PC-3 (cell line): ENCODE data around the gene TPGS2. TPM values are rescaled to one million over a fixed set of nuclear protein-coding genes. Genes with fewer than 3 reads are reported as not detected.
A peak's percentile ranks its signal among the peaks of the same experiment; 100 is the strongest.

ENCODE experiments used
- ATAC-seq: fragments of 200-7000 bp; cut with Tn5 transposase; 2 replicates; pipeline ENCODE4 v1.9.1; 2020; ENCODE audit warnings: mild to moderate bottlenecking, moderate library complexity
- BruUV-seq: library from RNA; stranded (reverse); fragments of 400-500 nt; replicated peaks from 2 replicates; lab custom pipeline; 2021; lab: Mats Ljungman, UMichigan
- CTCF ChIA-PET: fragments of 300-600 bp; sonication (Branson Sonifier 250); formaldehyde crosslinking; loops from one replicate; lab custom pipeline; 2022; ENCODE audit warnings: antibody characterized with exemption; lab: Charles Lee
- POLR2A ChIA-PET: fragments of 300-600 bp; sonication (Branson Sonifier 250); formaldehyde crosslinking; loops from one replicate; lab custom pipeline; 2022; ENCODE audit warnings: antibody characterized with exemption; ENCODE audit not compliant: unreplicated experiment; lab: Charles Lee
- DNase-seq: peaks from one replicate; pipeline ENCODE4 v3.0.0-alpha.2; 2015
- H2AFZ ChIP-seq: fragments of 300-600 bp; sonication (generic); 2 replicates; pipeline ENCODE4 v1.6.0; 2016; ENCODE audit warnings: antibody characterized with exemption, low read length
- H3F3A ChIP-seq: fragments of 300-600 bp; sonication (generic); one replicate; pipeline ENCODE4 v1.6.0; 2017; ENCODE audit warnings: antibody characterized with exemption, low read length, control low read depth, mild to moderate bottlenecking; ENCODE audit not compliant: unreplicated experiment
- H3K27ac ChIP-seq: fragments of 300-600 bp; sonication (generic); 2 replicates; pipeline ENCODE4 v1.5.1; 2016; ENCODE audit warnings: mild to moderate bottlenecking, low read length
- H3K27me3 ChIP-seq: fragments of 300-600 bp; sonication (generic); 2 replicates; pipeline ENCODE4 v1.6.1; 2016; ENCODE audit warnings: low read length, mixed read lengths
- H3K36me3 ChIP-seq: fragments of 300-600 bp; sonication (generic); 2 replicates; pipeline ENCODE4 v1.6.1; 2016; ENCODE audit warnings: low read depth, mixed run types, low read length, mixed read lengths
- H3K4me1 ChIP-seq: fragments of 300-600 bp; sonication (generic); 2 replicates; pipeline ENCODE4 v1.5.1; 2016; ENCODE audit warnings: low read length; ENCODE audit not compliant: insufficient read depth
- H3K4me2 ChIP-seq: fragments of 300-600 bp; sonication (generic); 2 replicates; pipeline ENCODE4 v1.6.0; 2016; ENCODE audit warnings: low read length
- H3K4me3 ChIP-seq: fragments of 300-600 bp; sonication (generic); 2 replicates; pipeline ENCODE4 v1.5.1; 2016; ENCODE audit warnings: mild to moderate bottlenecking, low read length, mixed read lengths
- H3K79me2 ChIP-seq: fragments of 300-600 bp; sonication (generic); 2 replicates; pipeline ENCODE4 v1.6.1; 2017; ENCODE audit warnings: low read length, mixed read lengths
- H3K9ac ChIP-seq: fragments of 300-600 bp; sonication (generic); 2 replicates; pipeline ENCODE4 v1.6.0; 2016; ENCODE audit warnings: mild to moderate bottlenecking, low read length
- H3K9me2 ChIP-seq: fragments of 300-600 bp; sonication (generic); replicated peaks from 2 replicates; pipeline ENCODE4 v1.6.1; 2016; ENCODE audit warnings: mixed run types, low read length, mixed read lengths
- H3K9me3 ChIP-seq: fragments of 300-600 bp; sonication (generic); 2 replicates; pipeline ENCODE4 v1.6.1; 2016; ENCODE audit warnings: low read length, mixed read lengths
- H4K20me1 ChIP-seq: fragments of 300-600 bp; sonication (generic); 2 replicates; pipeline ENCODE4 v1.6.1; 2016; ENCODE audit warnings: low read length, mixed read lengths
- CTCF ChIP-seq: fragments of 300-600 bp; sonication (generic); conservative IDR thresholded peaks from 2 replicates; pipeline ENCODE4 v1.5.1; 2017; ENCODE audit warnings: antibody characterized with exemption, low read depth, mild to moderate bottlenecking, low read length
- EZH2 ChIP-seq: fragments of 300-600 bp; sonication (generic); IDR thresholded peaks from one replicate; pipeline ENCODE4 v1.6.1; 2017; ENCODE audit warnings: antibody characterized with exemption, mild to moderate bottlenecking, low read length; ENCODE audit not compliant: unreplicated experiment
- EZH2phosphoT487 ChIP-seq: fragments of 300-600 bp; sonication (generic); IDR thresholded peaks from 2 replicates; pipeline ENCODE4 v1.6.1; 2018; ENCODE audit warnings: mild to moderate bottlenecking, antibody characterized with exemption, low read length, borderline replicate concordance
- intact Hi-C: fragments of 100-400 bp; cut with micrococcal nuclease; formaldehyde crosslinking; loops from 2 replicates; pipeline ENCODE4 v1.9.0; 2023
- total RNA-seq: library from RNA; depleted of rRNA; stranded (reverse); fragments of >200 nt; gene quantifications from 2 replicates; pipeline ENCODE4 v1.2.3, GENCODE V29; 2014

The TPGS2 gene
- total RNA-seq, 1 experiment from 2014 or later: 44.9 TPM

GRCh38 chr18:36783792-36784191, 45.0 kb downstream of the TPGS2 start:
- no peak for ATAC-seq
- no peak for DNase-seq
- Histone ChIP-seq H3K4me3 (no peak overlapping the region), H3K27me3 (no peaks in the 10 kb centered on the region), H3K9me2 (no peaks in the 10 kb centered on the region), H3K4me2 (no peak overlapping the region), H4K20me1 (no peaks in the 10 kb centered on the region), H3K27ac (no peak overlapping the region), H2AFZ (no peak overlapping the region), H3K4me1 (no peaks in the 10 kb centered on the region), H3K9ac (no peak overlapping the region), H3K36me3 (no peaks in the 10 kb centered on the region), H3F3A (no peaks in the 10 kb centered on the region), H3K79me2 (no peaks in the 10 kb centered on the region), H3K9me3 (no peaks in the 10 kb centered on the region)
- no peak for TF ChIP-seq EZH2
- TF ChIP-seq EZH2phosphoT487: no peak
- TF ChIP-seq CTCF: no peak
- CTCF ChIA-PET: no interaction called here
- no TSS peak for BruUV-seq
- intact Hi-C loops: no loop called here
- POLR2A ChIA-PET: no interaction called here

GRCh38 chr18:36782710-36783109, 46.1 kb downstream of the TPGS2 start:
- intact Hi-C loops: no loop called here
- POLR2A ChIA-PET: no interaction called here
- DNase-seq (no peak), ATAC-seq (no peak)
- CTCF ChIA-PET: no interaction called here
- no peak for TF ChIP-seq EZH2
- TF ChIP-seq CTCF: no peak
- no peak for TF ChIP-seq EZH2phosphoT487
- H3K9me2 ChIP-seq: no peaks in the 10 kb centered on the region
- H3K79me2 ChIP-seq: no peaks in the 10 kb centered on the region
- no peak overlapping the region for H3K9ac ChIP-seq
- no peaks in the 10 kb centered on the region for H3K27me3 ChIP-seq
- no peaks in the 10 kb centered on the region for H3K9me3 ChIP-seq
- no peak overlapping the region for H3K27ac ChIP-seq
- no peak overlapping the region for H3K4me3 ChIP-seq
- no TSS peak for BruUV-seq
- no peak overlapping the region for H3K4me2 ChIP-seq
- H3F3A ChIP-seq: no peaks in the 10 kb centered on the region
- no peaks in the 10 kb centered on the region for H3K36me3 ChIP-seq
- H3K4me1 ChIP-seq: no peaks in the 10 kb centered on the region
- no peak overlapping the region for H2AFZ ChIP-seq
- H4K20me1 ChIP-seq: no peaks in the 10 kb centered on the region

- Histone ChIP-seq H3K4me1 (no peaks in the 10 kb centered on the region), H3K9me3 (no peaks in the 10 kb centered on the region), H3K79me2 (no peaks in the 10 kb centered on the region), H3K36me3 (no peaks in the 10 kb centered on the region), H3K27ac (no peak overlapping the region), H3K9me2 (no peaks in the 10 kb centered on the region), H3K4me2 (no peak overlapping the region), H4K20me1 (no peaks in the 10 kb centered on the region), H3K27me3 (no peaks in the 10 kb centered on the region), H3F3A (no peaks in the 10 kb centered on the region), H3K4me3 (no peak overlapping the region), H3K9ac (no peak overlapping the region), H2AFZ (no peak overlapping the region)
- ATAC-seq (peak; percentile 51), DNase-seq (no peak)
- POLR2A ChIA-PET: no interaction called here
- no TSS peak for BruUV-seq
- CTCF ChIA-PET: no interaction called here
- intact Hi-C loops: no loop called here
- TF ChIP-seq EZH2 (no peak), EZH2phosphoT487 (no peak), CTCF (no peak)
Observed at GRCh38 chr18:36780748-36781147, 48.1 kb downstream of the TPGS2 start.
